DMS153 (cell line): ENCODE results near the gene RASGRF1.

Source experiments
- DNase-seq: peaks from one replicate; lab custom pipeline; 2025; lab: John Stamatoyannopoulos, UW

Gene RASGRF1

DNA sequence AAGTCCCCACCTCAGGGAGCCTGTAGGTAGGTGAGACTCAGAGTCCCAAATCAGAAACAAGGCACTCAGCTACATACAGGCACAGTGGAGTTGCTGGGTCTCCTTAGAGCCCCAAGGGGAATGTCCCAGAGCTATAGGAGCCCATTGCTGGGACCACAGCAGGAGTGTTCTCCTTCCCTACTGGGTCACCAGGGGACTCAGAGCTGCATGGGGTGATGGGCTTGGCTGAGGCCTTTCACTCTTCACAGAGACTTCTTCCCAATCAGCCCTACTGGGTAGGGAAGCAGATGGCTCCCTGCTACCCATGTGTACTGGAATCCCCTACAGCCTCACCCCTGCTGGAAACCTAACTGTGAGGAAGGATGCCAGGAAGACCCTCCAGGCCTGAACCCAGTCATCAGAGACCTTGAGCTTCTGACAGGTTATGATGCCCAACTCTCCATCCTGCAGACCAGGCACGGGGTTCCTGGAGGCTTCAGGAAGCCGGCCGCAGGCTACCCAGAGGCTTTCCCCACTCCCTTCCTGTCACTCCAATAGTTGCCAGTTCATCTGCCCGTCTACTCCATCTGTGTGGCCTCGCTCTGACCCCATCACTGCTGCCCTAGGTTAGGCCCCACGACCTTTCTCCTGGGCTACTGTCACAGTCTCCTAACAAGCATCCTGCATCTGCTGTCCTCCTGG lies 24.0 kb downstream of the RASGRF1 start:
- no peak for DNase-seq

- no peak for DNase-seq
These were observed 24.7 kb downstream of the RASGRF1 start for GRCh38 chr15:79065706-79066376.

- no peak for DNase-seq
These were observed 25.2 kb downstream of the RASGRF1 start for GRCh38 chr15:79065361-79065705.

- no peak for DNase-seq
These were observed 26.1 kb downstream of the RASGRF1 start for GRCh38 chr15:79064496-79064895.

- DNase-seq, result no peak
These were observed 30.4 kb downstream of the RASGRF1 start for GRCh38 chr15:79060175-79060574.

DNA sequence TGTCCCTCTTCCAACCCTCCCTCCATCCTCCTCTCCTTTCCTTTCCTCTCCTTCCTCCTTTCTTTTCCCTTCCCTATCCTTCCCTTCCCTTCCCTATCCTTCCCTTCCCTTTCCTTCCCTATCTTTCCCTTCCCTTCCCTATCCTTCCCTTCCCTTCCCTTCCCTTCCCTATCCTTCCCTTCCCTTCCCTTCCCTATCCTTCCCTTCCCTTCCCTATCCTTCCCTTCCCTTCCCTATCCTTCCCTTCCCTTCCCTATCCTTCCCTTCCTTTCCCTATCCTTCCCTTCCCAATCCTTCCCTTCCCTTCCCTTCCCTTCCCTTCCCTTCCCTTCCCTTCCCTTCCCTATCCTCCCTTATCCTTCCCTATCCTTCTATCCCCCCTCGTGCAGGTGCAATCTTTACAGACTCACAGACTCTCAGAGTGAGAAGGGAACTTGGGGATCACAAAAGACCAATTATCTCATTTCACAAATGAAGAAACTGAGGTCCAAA lies 31.5 kb downstream of the RASGRF1 start:
- no peak for DNase-seq

GRCh38 chr15:79058260-79058850 lies 32.2 kb downstream of the RASGRF1 start:
- no peak for DNase-seq

GRCh38 chr15:79057050-79057449 lies 33.5 kb downstream of the RASGRF1 start:
- DNase-seq, result no peak

- DNase-seq, result no peak
These were observed 36.2 kb downstream of the RASGRF1 start for GRCh38 chr15:79054350-79054749.

DNA sequence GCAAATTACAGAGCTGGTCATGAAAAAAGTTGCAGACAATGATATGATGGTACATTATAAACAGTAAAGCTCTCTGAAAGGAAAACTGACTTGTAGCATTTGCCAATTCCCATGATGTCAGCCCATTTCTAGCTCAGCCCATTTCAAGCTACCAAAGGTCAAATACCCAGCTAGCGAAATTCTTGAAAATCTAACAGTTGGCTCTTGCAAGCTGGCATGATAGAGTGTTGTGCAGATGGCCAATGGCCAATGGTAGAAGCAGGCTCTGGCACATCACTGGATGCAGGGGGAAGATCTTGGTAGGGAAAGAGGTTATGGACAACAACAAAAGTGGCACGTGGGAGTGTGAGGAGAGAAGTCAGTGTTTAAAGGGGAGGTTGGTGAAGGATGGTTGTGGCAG lies 36.7 kb downstream of the RASGRF1 start:
- DNase-seq, result no peak

- no peak for DNase-seq
These were observed 38.4 kb downstream of the RASGRF1 start for GRCh38 chr15:79051941-79052731.

GRCh38 chr15:79051029-79051428 lies 39.6 kb downstream of the RASGRF1 start:
- no peak for DNase-seq

DNA sequence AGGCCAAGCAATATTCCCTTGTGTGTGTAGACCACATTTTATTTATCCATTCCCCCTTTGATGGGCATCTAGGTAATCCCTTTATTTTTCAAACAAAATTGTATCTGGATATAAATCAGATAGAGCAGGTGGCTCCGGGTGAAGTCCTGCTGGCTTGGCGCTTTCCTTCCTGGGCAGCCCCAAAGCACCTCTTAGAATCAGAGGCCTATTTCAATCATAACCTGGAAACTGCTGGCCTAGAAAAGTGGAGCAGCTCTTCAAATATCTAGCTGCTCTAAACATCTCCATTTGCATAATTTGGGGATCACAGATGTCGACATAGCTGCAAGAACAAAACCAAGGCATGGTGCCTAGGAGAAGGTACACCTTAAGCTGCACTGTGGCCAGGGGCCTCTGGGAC lies 40.2 kb downstream of the RASGRF1 start:
- no peak for DNase-seq

DNA sequence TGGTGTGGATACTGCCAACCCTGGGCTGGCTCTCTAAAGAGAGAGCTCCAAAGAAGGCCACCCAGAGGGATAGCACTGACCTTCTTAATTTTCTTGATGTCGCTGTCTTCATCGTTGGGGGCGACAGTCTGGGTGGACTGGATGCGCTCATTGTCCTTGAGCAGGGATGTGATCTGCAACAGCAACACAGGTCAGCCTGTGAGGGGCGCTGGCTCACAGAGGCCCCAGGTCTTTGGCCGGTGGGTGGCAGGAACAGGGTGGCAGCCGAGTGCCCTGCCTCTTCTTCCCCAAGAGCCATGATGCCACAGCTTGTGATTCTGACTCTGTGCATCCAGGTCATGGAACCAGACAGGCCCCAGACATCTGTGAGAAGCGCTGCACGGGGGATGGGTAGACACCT lies 41.2 kb downstream of the RASGRF1 start:
- DNase-seq, result no peak

- no peak for DNase-seq
These were observed 42.7 kb downstream of the RASGRF1 start for GRCh38 chr15:79047676-79048439.

- DNase-seq, result no peak
These were observed 43.7 kb downstream of the RASGRF1 start for GRCh38 chr15:79046691-79047404.

DNA sequence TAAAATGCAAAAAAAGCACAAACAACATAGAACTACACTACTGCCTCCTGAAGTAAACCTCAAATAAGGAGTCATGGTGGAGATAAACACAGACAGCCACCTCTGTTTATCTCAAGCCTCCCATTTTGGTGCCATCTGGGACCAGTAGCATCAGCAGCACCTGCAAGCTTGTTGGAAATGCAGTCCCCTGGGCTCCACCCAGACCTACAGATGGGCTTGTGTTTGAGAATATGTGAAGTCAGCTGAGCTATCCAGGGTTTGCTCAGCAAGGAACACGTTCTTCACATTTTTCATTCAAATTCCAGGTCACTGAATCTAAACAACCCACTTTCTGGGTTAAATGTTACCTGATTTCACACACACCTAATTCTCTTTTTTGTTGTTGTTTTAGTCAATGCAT lies 45.5 kb downstream of the RASGRF1 start:
- no peak for DNase-seq

DNA sequence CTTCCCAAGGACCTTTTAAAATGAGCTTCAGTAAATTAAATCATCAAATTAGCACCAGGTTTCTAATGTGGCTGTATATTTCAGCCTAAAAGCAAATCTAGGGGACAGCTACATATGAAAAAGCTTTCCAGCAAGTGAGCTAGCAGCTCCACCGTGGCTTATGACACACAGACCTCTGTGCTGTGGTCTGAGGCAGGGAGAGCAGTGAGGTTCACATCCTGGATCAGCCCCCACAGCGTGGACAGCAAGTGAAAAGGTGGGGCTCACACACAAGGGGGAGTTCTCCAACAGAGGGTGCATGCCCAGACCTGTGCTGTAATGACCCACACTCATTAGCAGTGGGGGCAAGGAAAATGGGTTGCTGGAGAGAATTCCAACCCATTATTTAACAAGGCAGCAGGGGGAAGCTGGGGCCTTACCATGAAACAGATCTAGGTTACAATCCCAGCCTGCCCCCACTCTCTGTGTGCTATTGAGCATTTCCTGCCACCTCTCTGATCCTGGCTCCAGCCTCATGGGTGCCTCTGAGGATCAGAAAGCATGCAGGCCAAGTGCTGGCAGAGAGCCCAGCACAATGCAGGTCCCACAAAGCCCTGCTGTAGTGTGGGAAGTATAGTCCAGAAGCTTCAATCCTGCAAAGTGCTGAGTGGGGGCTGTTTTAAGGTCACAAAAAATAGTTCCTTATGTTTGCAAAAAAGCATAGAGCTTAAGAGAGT lies 48.2 kb downstream of the RASGRF1 start:
- no peak for DNase-seq

- DNase-seq, result no peak
These were observed 48.9 kb downstream of the RASGRF1 start for GRCh38 chr15:79041601-79042168.

- DNase-seq, result no peak
These were observed 52.7 kb downstream of the RASGRF1 start for GRCh38 chr15:79037848-79038247.
